ENCODE results near the gene FSCN2.

DNA sequence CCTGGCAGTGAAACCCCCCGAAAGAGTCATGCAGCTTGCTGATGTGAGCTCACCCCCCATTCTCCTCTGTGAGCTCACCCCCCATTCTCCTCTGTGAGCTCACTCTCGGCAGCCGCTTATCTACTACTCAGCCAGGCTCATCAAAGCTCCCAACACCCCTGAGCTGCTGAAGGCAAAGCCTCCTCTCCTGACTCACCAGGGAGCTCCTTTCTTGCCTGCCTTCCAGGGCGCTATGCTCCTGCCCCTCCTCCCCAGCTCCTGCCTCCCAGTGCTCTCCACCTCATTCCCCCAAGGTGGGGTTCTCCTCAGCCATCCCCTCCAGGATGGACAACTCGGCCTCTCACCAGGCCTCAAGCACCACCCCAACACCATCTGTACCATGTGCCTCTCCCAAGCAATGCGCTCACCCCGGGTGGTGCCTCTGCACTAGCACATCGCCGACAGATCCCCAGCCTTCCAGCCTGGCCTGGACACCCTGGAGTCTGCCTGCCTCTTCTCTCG is 51.7 kb downstream of the FSCN2 start:
- TF ChIP-seq CTCF (IDR thresholded peaks at IDR 0.05 in 4 of 5, conservative IDR thresholded peaks at IDR 0.05 in 1 of 5) (no peak), POLR2A (IDR thresholded peaks at IDR 0.05) (no peak)
